Testis (tissue), 3 donors: ENCODE results near the gene RABGAP1L. TPM values are rescaled to one million over a fixed set of nuclear protein-coding genes. Genes with fewer than 3 reads are reported as not detected.

Experiments used
- DNase-seq: peaks from one replicate; pipeline ENCODE4 v3.0.0-alpha.2; 2019
- H3K27ac ChIP-seq, 2 donors: fragments of 200-600 bp; sonication (generic); one replicate each; pipeline ENCODE4 v1.5.1; 2019
- H3K27me3 ChIP-seq: fragments of 200-600 bp; sonication (generic); one replicate; pipeline ENCODE4 v1.5.1; 2019
- H3K36me3 ChIP-seq: fragments of 200-600 bp; sonication (generic); one replicate; pipeline ENCODE4 v1.5.1; 2017; ENCODE audit warnings: low read depth; ENCODE audit errors: missing control alignments
- H3K4me1 ChIP-seq: fragments of 200-600 bp; sonication (generic); one replicate; pipeline ENCODE4 v1.5.1; 2019
- H3K4me3 ChIP-seq, 2 donors: fragments of 200-600 bp; sonication (generic); one replicate each; pipeline ENCODE4 v1.5.1; 2017 to 2019
- H3K9me3 ChIP-seq: fragments of 200-600 bp; sonication (generic); one replicate; pipeline ENCODE4 v1.5.1; 2017
- POLR2A ChIP-seq: fragments of 450-650 bp; IDR thresholded peaks from one replicate; pipeline ENCODE4 v1.6.1; 2017; ENCODE audit warnings: antibody characterized with exemption, mild to moderate bottlenecking, moderate library complexity
- WGBS, 2 donors: methylation state at CpG; one replicate each; pipeline ENCODE4 v1.1.5; 2018; 5-methylcytosine and 5-hydroxymethylcytosine counted together
- intact Hi-C: fragments of 100-400 bp; cut with DNase I; formaldehyde crosslinking; loops from one replicate; pipeline ENCODE4 v1.15.1; 2023; ENCODE audit warnings: low total_unique reads
- polyA plus RNA-seq: library from polyadenylated mRNA; stranded (reverse); fragments of 350-450 nt; fragmentation: Illumina TruSeq; extraction: RNeasy Lipid Tissue Mini Kit (QIAGEN cat#74804); gene quantifications from one replicate; pipeline ENCODE4 v1.2.3, GENCODE V29; 2014; ENCODE audit warnings: low read depth, low replicate concordance; ENCODE audit not compliant: insufficient read depth
- total RNA-seq, 2 donors: library from RNA; depleted of rRNA; stranded (reverse); fragments of >200 nt; gene quantifications; one replicate each; pipeline ENCODE4 v1.2.3, GENCODE V29; 2016
- TF ChIP-seq, protein P1 (sequence below), 3 experiments: fragments of 450-650 bp in 2 of 3; fragments of 200-600 bp in 1 of 3; sonication (generic) in 1 of 3; IDR thresholded peaks; one replicate each; pipeline ENCODE4 v1.5.1; 2016 to 2019; ENCODE audit warnings: antibody characterized with exemption in 3 of 3, mild to moderate bottlenecking in 2 of 3, moderate library complexity in 1 of 3

Gene RABGAP1L
- total and polyA plus RNA-seq, 3 donors from 2014 or later = 40.5 to 53.1 (median 49.5) TPM

DNA sequence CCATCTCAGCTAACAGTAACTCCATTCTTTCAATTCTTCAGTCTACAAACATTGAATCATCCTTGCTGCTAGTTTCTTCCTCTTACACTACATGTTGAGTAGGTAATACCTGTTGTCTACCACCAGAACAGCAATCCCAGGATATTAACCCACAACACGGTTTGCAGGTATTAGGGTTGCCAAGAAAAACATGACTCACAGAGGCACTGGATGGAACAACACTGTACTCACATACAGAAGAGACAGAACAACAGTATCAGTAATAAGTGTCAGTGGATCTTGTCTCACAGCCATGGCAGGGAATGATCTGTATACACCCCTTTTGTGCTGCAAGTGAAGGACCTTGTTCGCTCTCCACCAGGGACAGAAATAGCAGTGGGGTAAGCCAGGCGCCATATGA is 500.5 kb downstream of the RABGAP1L start:
- no peak overlapping the region for H3K4me3 ChIP-seq
- 78 to 84% methylated on average over 3 of the region's 3 CpGs for WGBS, 2 donors
- intact Hi-C loops = no loop called here
- no peak overlapping the region for H3K27ac ChIP-seq
- no peaks in the 10 kb centered on the region for H3K9me3 ChIP-seq
- no peaks in the 10 kb centered on the region for H3K36me3 ChIP-seq
- H3K4me1 ChIP-seq = no peaks in the 10 kb centered on the region
- TF ChIP-seq, protein P1, sequence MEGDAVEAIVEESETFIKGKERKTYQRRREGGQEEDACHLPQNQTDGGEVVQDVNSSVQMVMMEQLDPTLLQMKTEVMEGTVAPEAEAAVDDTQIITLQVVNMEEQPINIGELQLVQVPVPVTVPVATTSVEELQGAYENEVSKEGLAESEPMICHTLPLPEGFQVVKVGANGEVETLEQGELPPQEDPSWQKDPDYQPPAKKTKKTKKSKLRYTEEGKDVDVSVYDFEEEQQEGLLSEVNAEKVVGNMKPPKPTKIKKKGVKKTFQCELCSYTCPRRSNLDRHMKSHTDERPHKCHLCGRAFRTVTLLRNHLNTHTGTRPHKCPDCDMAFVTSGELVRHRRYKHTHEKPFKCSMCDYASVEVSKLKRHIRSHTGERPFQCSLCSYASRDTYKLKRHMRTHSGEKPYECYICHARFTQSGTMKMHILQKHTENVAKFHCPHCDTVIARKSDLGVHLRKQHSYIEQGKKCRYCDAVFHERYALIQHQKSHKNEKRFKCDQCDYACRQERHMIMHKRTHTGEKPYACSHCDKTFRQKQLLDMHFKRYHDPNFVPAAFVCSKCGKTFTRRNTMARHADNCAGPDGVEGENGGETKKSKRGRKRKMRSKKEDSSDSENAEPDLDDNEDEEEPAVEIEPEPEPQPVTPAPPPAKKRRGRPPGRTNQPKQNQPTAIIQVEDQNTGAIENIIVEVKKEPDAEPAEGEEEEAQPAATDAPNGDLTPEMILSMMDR (IDR thresholded peaks at IDR 0.05) = no peak
- TF ChIP-seq POLR2A = no peak
- DNase-seq = no peak
- no peaks in the 10 kb centered on the region for H3K27me3 ChIP-seq

DNA sequence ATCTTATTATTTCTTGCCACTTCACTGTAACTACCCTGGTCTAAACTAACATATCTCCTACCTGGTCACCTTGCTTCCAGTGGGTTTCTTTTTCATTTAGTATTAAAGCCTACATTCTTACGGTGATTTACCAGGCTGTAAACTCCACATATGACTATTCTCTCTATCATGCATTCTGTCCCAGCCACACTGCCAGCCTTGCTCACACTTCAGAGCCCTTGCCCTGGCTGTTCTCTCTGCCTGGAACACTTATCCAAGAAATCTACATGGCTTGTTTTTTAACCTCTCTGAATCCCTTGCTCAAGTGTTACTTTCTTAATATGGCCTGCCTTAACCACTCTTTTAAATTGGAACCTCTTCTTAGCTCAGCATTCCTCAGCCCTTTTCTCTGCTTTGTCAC is 501.2 kb downstream of the RABGAP1L start:
- no peak overlapping the region for H3K4me3 ChIP-seq
- no peaks in the 10 kb centered on the region for H3K36me3 ChIP-seq
- no peaks in the 10 kb centered on the region for H3K4me1 ChIP-seq
- H3K27me3 ChIP-seq = no peaks in the 10 kb centered on the region
- WGBS, 2 donors = 91 to 92% methylated on average over 1 of the region's 1 CpG
- no peaks in the 10 kb centered on the region for H3K9me3 ChIP-seq
- DNase-seq = no peak
- no peak overlapping the region for H3K27ac ChIP-seq
- intact Hi-C loops = no loop called here
- TF ChIP-seq, protein P1 (IDR thresholded peaks at IDR 0.05) = no peak
- TF ChIP-seq POLR2A = no peak

DNA sequence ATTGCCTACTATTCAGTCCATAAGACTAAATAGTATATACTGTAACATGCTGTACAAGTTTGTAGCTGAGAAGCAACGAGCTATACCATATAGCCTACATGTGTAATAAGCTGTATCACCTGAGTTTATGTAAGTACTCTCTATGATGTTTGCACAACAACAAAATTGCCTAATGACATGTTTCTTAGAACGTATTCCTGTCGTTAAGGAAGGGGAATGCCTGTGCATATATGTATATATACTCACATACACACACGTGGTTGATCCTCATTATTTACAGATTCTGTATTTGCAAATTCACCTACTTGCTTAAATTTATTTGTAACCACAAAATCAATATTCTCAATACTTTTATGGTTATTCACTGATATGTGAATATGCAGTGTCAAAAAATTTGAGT is 504.0 kb downstream of the RABGAP1L start:
- TF ChIP-seq, protein P1 (IDR thresholded peaks at IDR 0.05) = no peak
- TF ChIP-seq POLR2A = no peak
- Histone ChIP-seq H3K4me3 (no peak overlapping the region), H3K27ac (no peak overlapping the region), H3K9me3 (no peaks in the 10 kb centered on the region), H3K4me1 (no peaks in the 10 kb centered on the region), H3K27me3 (no peaks in the 10 kb centered on the region), H3K36me3 (no peaks in the 10 kb centered on the region)
- intact Hi-C loops = no loop called here
- WGBS, 2 donors = 88 to 89% methylated on average over 4 of the region's 4 CpGs
- no peak for DNase-seq

DNA sequence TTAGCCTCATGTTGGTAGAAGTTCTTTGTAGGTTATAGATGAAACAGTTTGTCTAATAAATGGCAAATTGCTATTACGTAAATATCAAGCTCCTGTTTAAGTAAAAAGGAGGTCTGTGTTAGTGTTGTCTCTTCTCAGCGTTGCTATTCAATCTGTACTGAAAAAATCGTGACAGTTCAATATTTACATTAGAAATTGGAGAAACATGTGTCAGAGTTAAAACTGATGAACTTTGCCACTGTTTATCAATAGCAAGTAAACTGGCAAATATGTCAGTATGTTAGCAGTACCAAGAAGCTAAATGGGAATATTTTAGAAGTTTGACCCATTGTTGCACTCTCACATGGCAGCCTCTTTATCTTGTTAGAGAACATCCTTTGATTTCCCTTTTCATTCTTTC is 506.9 kb downstream of the RABGAP1L start:
- 79 to 83% methylated on average over 3 of the region's 3 CpGs for WGBS, 2 donors

DNA sequence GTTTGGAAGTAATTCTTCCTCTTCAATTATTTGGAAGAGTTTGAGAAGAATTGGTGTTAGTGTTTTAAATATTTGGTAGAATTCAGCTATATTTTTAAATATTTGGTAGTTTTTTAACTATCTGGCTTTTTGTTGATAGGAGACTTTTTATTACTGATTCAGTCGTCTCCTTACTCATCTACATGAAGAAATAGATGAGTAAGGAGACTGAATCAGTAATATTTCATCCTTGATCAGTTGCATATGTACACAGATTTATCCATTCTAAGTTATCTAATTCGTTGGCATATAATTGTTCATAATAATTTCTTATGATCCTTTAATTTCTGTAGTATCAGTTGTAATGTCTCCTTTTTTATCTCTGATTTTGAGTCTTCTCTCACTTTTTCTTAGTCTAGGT is 512.5 kb downstream of the RABGAP1L start:
- H3K4me3 ChIP-seq = no peak overlapping the region
- H3K27ac ChIP-seq = no peak overlapping the region
- H3K27me3 ChIP-seq = no peaks in the 10 kb centered on the region
- 83 to 89% methylated on average over 2 of the region's 2 CpGs for WGBS, 2 donors
- no peaks in the 10 kb centered on the region for H3K9me3 ChIP-seq
- no peak for DNase-seq
- intact Hi-C loops = no loop called here
- no peaks in the 10 kb centered on the region for H3K36me3 ChIP-seq
- TF ChIP-seq, protein P1 (IDR thresholded peaks at IDR 0.05) = no peak
- no peak for TF ChIP-seq POLR2A
- H3K4me1 ChIP-seq = no peaks in the 10 kb centered on the region

More for the DNA sequence above, 506.9 kb downstream of the RABGAP1L start:
- H3K27me3 ChIP-seq = no peaks in the 10 kb centered on the region
- intact Hi-C loops = no loop called here
- no peak overlapping the region for H3K27ac ChIP-seq
- DNase-seq = no peak
- H3K4me1 ChIP-seq = no peaks in the 10 kb centered on the region
- H3K36me3 ChIP-seq = no peaks in the 10 kb centered on the region
- no peak for TF ChIP-seq POLR2A
- TF ChIP-seq, protein P1 (IDR thresholded peaks at IDR 0.05) = no peak
- no peak overlapping the region for H3K4me3 ChIP-seq
- H3K9me3 ChIP-seq = no peaks in the 10 kb centered on the region
